HG03060 (cell line): ENCODE results near the gene TMEM40.
"Not testable (repeated sequence)": the region's sequence is repeated elsewhere in the genome, so short reads cannot be mapped to it uniquely, and the experiment has no call there.

ENCODE experiments used
- ATAC-seq: cut with Tn5 transposase; IDR thresholded peaks from one replicate; pipeline ENCODE4 v1.9.1; 2021; ENCODE audit warnings: low read depth, moderate number of reproducible peaks; ENCODE audit not compliant: unreplicated experiment

TMEM40 gene

DNA sequence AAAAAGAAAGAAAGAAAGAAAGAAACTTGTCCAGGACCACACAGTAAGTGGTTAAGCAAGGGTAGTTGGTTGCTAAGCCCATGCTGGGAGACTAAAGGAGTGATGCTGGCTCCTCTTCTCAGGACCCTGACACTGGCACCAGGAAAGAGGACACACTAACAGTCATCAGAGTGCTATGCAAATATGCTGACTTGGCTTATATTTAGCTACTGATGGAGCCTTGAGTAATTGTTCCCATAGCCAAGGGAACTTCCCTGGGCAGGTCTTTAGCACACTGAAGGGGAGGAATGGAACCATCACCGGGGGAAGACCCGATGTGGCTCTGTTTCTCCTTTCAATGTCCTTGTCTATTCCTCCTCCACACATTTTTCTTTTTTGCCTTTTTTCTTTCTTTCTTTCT, 6.2 kb downstream of the TMEM40 start:
- ATAC-seq, result no peak

DNA sequence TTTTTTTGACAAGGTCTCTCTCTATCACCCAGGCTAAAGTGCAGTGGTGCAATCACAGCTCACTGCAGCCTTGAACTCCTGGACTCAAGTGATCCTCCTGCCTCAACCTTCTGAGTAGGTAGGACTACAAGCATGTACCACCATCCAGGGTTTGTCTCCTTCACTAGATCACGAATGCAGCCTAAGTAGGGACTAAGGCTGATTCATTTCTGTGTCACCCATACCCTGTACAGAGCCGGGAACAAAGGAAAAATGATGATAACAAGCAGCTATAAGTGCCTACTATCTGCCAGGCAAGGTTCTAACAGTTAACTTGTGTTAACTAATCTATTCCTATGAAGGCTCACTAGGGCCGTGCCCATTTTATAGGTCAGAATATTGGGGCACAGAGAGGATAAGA, 7.0 kb downstream of the TMEM40 start:
- ATAC-seq, result no peak

DNA sequence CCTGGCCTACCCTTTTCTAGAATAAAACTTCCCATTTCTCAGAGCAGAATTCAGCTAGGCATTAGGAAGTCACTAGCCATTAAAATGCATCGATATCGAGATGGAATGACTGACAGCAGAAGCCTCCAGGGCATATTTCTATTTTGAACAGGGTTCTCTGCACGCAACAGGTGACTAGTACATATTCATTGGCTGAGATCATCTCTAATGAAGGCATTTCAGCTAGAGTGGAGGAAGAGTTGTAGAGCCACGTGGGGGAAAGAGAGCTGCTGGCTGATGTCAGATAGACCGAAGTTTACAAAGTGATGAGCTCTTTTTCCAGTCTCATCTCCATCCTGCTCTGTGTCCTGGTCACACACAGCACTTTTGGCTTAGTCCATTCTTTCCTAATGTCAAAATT, 7.5 kb downstream of the TMEM40 start:
- no peak for ATAC-seq

DNA sequence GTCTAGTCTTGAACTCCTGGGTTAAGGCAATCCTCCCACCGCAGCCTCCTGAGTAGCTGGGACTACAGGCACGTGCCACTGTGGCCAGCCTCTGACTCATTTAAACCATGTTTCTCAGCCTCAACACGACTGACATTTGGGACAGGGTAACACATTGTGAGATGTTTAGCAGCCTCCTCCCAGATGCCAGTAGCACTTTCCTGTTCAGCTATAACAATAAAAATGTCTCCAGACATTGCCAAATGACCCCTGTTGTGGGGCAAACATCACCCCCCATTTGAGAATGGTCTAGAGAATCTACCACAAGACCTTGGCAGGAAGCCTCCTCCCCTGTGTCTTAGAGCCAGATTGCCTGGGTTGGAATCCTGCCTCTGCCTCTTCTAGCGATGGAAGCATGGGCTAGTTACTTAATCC, 8.4 kb downstream of the TMEM40 start:
- peak; percentile 50 for ATAC-seq

DNA sequence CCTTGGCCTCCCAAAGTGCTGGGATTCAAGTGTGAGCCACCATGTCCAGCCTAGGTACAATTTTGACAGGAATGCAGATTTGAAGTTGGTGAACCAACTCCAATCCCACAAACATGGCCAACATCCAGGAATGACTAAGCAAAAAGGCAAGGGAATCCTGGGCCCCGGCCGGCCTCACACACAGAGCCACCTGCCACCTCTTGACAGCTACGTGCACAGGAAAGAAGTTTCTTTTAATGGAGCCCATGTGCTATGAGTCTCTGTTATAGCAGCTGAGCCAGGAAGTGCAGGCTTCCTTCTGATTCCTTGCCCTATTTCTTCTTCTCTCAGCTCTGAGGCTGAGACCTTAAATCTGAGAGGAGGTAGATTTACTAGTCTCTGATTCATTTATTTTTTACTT, 8.8 kb downstream of the TMEM40 start:
- ATAC-seq, result peak; percentile 17

DNA sequence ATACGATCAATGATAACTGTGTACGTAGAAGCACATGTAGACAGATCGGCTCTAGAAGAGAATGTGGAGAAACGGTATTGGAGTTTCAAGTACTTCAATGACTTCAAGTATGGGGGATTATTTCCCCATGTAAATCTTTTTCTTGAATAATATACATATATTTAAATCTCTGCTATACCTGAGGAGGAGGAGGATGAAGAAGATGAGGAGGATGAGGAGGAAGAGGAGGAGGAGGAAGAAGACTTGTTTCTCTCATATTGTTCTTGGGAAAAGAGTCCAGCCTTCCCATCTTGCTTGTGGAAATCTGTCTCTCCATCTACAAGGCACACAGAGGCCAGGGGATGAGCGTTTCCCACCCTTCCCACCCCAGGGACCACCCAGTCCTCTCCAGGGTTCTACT, 10.6 kb downstream of the TMEM40 start:
- ATAC-seq, result no peak

DNA sequence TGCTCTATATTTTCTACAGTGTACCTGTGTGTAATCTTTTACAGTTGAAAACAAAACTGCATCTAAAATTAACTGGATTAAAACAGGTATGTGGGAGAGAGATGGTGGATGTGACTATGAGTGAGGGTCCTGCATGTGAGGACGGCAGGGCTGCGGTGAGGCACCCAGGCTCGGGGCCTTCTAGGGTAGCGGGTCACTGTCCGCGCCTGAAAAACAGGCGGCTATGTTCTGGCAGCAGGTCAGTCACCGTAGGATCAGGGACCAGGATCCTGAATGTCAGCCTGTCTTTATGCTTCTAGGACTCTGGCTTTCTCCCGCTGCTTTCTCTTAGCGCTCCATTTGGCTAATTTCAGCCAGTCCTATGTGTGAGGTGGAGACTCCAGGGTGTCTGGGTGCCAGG, 12.6 kb downstream of the TMEM40 start:
- ATAC-seq, result no peak

DNA sequence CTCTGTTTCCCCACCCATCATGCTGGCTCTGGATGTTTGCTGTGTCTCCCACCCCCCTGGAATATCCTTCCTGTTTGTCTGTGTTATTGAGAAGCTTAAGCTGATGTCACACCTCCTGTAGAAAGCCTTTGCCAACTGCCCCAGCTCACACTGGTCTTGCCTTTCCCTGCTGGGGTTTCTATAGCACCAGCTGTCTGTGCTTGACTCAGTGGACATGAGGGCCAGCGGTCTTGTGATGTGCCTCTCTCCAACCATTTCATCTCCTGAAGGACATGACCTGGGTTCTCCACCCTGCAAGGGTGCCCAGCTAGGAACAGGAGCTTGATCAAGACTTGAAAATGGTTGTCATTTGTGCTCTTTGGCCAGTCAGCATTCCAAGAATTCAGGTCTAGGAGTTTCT, 14.7 kb downstream of the TMEM40 start:
- no peak for ATAC-seq

DNA sequence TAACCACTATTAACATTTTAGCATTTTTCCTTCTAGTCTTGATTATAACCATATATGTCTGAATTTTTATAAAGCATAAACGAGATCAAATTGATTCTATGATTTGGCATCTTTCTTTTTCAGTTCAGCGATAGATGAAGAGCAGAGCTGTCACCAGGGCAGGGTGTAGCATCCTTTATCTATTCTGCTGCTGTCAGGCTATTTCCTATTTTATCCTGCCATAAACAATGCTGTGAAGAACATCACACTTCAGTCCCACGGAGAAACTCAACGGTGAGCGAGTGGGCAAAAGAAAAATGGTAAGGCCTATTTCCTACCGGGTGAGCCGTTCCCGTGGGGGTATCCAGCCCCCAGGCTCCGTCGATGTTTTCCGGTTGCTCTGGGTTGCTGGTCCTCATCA, 15.5 kb downstream of the TMEM40 start:
- ATAC-seq, result no peak

DNA sequence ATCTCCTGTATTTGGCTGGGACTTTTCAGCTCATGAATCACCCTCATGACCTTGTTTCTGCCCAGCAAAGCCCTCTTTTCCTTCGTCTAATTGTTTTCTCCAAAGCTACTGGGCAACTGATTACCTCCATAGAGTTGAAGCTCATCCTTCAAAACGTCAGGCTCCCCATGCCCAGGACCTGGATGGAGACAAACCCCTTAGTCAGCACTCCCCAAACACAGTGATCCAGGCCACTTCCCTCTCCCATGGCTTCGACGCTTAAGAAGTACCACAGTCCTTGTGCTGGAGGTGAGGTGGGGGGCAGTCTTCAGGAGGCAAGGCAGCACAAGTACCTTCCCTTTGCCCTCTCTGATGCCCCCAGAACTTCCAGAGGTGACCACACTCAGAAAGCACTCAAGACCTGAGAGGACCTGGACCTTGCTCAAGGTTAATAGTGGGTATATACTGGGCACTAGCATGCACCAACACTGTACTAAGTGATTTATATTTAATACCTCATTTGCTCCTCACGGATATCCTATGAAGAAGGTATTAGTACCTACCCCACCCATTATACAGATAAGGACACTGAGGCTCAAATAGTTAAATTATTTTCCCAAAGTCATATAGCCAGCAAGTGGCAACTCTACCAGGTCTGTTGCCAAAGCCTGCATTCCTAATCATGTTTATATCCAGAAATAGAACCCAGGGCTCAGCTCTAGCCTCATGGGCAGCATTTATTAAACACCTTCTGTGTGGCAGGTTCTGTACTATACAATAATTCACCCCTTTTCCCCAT, 16.5 kb downstream of the TMEM40 start:
- ATAC-seq, result no peak

DNA sequence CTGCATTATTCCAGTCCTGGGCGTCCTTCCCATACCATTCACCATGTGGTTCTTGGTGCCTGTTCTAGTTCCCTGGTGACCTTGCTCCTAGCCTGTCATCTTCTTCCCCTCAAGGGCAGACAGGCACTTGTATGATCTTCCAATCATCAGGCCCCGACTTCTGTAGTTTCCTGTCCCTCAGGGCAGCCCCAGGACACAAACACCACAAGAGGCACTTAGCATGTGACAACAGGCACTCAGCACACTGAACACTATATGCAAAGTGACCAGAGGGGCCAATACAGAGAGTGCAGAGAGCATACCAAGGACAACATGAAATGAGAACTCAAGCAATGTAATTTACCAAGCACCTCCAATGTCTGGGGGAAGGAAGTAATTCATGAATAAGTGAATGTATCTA, 17.9 kb downstream of the TMEM40 start:
- no peak for ATAC-seq

DNA sequence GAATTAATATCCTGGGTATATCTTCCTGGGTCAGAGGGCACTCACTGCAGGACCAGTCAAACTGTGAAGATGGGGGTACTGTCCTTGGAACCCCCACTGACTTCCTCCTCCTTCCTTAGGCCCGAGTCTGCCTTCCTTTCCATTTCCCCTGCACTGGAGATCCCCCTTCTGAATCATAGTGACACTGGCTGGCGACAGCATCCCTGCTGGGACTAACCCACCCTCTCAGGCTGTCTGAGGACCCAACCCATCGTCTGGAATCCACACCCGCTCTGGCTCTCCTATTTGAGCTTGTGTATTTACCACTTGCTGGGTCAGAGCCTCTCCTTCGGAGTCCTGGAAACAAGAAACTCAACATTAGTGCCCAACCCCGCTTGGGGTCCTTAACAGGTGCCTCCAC, 21.2 kb downstream of the TMEM40 start:
- no peak for ATAC-seq

DNA sequence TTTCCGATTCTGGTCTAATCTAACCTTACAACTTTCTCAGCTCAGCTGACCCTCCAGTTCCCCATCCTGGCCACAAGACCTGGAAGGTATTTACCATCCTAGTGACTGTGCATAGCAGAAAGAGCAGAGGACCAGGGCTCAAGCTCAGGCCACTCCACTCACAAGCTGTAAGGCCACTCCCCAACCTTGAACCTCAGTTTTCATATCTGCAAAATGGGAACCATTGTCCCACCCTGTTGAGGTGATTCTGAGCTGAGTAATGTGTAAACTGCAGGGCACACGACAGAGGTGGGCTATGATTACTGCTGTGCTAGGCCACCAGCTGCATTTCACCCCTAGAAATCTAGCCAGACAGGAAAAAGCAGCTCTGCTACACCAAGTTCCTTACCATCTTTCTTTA, 21.7 kb downstream of the TMEM40 start:
- no peak for ATAC-seq

DNA sequence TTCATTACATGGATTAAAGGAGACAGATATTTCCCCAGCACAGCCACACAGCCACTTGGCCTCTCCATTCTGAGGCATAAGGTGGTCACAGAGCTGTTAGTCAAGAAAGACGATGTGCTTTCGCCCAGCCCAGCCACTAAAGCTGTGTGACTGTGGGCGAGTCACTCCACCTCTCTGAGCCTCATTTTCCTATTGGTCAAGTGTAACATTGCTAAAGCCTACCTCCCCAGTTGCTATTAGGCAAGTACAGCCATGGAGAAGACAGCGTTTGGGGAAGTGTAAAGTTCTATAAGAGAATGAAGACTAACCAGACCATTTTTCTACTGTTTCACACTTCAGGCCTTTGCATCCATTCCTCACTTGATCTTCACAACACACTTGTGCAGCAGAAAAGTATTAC, 24.1 kb downstream of the TMEM40 start:
- ATAC-seq, result no peak

DNA sequence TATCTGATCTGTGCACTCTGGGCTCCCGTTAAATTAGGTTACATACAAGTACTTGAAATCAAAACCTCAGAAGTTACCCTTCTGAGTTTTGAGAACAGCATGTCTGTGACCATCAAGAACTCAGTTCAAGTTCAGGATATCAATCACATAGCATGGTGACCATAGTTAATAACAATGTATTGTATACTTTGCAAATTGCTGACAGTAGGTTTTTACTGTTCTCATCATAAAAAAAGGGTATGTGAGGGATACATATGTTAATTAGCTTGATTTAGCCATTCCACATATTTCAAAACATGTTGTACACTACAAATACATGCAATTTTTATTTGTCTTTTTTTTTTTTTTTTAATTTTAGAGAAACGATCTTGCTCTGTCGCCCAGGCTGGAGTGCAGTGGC, 25.5 kb downstream of the TMEM40 start:
- no peak for ATAC-seq

DNA sequence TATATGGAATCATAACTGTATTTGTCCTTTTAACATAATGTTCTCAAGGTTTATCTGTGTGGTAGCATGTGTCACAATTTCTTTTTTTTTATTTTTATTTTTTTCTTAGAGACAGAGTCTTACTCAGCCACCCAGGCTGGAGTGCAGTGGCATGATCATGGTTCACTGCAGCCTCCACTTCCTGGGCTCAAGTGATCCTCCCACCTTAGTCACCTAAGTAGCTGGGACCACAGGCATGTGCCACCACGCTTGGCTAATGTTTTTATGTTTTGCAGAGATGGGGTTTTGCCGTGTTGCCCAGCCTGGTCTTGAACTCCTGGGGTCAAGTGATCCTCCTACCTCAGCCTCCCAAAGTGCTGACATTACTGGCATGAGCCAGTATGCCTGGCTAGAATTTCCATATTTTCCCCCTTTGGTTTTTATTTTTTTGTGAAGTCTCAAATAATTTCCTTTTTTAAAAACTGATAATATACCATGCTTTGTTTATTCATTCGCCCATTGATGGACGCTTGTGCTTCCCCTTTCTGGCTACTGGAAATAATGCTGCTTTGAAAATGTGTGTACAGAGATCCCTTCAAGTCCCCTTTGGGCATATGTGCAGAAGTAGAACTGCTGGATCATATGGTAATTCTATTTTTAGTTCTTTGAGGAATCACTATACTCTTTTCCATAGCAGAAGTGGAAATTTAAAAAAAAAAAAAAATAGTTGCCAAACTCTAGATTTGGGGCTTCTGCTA, 28.4 kb downstream of the TMEM40 start:
- ATAC-seq, result no peak

DNA sequence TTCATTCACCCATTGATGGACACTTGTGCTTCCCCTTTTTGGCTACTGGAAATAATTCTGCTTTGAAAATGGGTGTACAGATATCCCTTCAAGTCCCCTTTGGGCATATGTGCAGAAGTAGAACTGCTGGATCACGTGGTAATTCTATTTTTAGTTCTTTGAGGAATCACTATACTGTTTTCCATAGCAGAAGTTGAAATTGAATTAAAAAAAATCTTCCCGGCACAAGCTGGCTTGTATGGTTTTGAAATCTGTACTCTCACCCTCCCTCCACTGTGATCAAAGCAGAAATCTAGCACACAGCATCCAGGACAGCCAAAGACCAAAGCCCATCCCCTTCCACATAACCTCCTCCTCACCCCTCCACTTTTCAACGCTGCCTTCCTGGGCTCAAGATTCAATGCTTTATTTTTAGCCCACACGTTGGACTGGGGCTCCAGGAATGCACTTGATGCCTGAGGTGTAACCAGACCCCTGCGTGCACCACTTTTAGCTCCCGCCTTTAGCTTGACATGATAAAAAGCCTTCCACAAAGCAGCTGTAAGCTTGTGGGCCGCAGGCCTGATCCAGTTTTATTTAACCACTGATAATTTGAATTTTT, 29.9 kb downstream of the TMEM40 start:
- no peak for ATAC-seq

DNA sequence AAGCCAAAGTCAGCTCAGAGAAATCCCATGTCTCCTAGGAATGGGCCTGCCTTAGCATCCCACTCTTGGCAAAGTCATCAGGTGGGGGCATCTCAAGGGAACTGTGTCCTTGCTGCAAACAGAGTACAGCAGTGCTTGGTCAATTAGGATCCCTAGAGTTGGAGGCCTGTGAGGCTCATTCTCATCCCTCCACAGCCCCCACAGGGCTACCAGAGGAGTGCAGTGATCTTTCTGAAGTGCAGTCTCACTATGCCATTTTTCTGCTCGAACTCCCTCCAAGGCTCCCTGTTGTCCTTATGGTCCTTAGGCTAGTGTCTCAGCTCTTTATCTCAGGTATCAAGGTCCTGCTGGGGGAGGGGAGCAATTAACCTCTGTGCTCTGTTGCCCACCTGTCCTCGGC, 31.1 kb downstream of the TMEM40 start:
- ATAC-seq, result no peak

DNA sequence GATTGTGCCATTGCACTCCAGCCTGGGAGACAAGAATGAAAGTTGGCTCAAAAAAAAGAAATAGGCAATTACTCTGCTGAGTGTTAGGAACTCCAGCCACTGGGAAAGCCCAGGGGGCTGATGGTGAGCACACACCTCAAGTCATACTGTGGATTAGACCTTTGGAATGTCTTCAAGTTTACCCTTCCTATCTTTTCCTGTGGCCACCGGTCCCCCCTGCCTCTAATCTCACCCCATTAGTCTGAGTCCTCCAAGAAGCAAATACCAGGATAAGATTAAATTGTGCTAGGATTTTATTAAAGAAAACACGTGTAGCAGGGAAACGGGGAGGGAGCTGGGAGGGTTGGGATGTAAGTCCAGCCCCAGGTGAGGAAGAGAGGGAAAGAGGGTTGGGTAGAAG, 31.6 kb downstream of the TMEM40 start:
- ATAC-seq, result no peak

DNA sequence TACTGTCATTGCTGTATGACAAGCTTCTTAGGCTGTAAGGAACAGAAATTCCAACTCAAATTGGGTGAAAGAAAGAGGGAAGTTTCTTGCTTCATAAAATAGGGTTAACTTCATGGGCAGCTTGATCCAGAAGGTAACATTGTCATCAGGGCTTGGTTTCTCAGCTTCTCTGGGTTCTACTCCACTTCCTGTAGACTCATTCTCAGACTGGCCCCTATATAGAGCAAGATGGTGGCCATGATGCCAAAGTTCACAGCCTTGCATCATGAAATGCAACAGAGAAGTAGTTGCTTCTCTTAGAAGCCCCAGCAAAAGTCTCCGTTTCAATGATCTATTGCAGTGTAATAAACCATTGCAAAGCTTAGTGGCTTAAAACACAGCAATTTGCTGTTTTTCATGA, 33.6 kb downstream of the TMEM40 start:
- no peak for ATAC-seq

DNA sequence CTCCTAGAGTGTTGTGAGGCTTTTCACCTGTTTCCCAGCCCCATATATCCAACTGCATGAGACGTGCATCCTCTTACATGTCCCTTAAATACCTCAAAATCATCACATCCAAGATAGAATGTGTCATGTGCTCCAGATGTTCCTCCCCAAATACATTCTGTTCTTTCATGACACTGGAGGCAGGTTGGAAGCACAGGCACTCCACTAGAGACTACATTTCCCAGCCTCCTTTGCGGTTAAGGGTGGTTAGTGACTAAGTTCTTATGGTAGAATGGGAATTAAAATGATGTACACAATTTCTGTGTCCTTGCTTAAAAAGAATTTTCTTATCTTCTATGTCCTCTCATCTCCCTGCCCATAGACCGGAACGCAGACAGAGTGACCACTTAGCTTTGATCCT, 34.3 kb downstream of the TMEM40 start:
- ATAC-seq, result no peak

DNA sequence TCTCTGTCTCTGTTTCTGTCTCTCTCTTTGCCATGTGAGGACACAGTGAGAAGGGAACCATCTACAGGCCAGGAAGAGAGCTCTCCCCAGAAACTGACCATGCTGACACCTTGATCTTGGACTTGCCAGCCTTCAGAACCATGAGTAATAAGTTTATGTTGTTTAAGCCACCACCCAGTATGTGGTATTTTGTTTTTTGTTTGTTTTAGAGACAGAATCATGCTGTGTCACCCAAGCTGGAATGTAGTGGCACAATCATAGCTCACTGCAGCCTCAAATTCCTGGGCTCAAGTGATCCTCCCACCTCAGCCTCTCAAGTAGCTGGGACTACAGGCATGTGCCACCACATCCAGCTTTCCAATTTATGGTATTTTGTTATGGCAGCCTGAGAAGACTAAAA, 35.7 kb downstream of the TMEM40 start:
- not testable (repeated sequence) for ATAC-seq
